Measurements from ENCODE around the gene CHD1L.

Gene CHD1L

DNA sequence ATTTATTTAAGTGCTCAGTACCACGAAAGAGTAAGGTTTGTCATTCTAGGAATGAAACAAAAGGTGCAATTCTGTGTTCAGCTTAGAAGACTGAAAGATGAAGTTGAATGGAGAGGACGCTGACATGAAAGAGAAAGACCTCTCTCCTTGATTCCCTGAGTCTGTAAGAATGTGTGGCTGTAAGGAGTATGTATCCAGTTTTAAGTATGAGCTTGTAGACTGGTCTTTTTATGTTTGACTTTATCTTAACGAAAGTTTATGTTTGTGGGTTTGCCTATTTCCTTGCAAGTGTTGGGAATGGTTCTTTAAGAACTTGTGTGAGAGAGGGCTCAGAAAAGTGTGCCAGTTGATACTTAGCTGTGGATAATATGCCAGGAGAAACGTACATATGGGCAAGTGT, 1.4 kb downstream of the CHD1L start:
- peaks cover 19% of the 10 kb centered on the region for H4K20me1 ChIP-seq (ENCODE audit: insufficient read depth)
- H3K9ac ChIP-seq: peak overlapping the region; percentile 95
- H3K36me3 ChIP-seq (ENCODE audit: insufficient read depth): no peaks in the 10 kb centered on the region
- peaks cover 59% of the 10 kb centered on the region for H3K79me2 ChIP-seq (ENCODE audit: insufficient read depth, low read depth)
- peak overlapping the region; percentile 93 for H2AFZ ChIP-seq (ENCODE audit: low read depth)
- H3K27ac ChIP-seq: peak overlapping the region; percentile 89
- H3K4me1 ChIP-seq (ENCODE audit: low read depth, poor library complexity, severe bottlenecking): peaks cover 48% of the 10 kb centered on the region
- peak overlapping the region; percentile 100 for H3K4me3 ChIP-seq (IDR thresholded peaks at IDR 0.05; ENCODE audit: insufficient read depth, low read depth, low read length)
- H3K27me3 ChIP-seq (ENCODE audit: insufficient read depth, low read depth): no peaks in the 10 kb centered on the region
- TF ChIP-seq, protein P1, sequence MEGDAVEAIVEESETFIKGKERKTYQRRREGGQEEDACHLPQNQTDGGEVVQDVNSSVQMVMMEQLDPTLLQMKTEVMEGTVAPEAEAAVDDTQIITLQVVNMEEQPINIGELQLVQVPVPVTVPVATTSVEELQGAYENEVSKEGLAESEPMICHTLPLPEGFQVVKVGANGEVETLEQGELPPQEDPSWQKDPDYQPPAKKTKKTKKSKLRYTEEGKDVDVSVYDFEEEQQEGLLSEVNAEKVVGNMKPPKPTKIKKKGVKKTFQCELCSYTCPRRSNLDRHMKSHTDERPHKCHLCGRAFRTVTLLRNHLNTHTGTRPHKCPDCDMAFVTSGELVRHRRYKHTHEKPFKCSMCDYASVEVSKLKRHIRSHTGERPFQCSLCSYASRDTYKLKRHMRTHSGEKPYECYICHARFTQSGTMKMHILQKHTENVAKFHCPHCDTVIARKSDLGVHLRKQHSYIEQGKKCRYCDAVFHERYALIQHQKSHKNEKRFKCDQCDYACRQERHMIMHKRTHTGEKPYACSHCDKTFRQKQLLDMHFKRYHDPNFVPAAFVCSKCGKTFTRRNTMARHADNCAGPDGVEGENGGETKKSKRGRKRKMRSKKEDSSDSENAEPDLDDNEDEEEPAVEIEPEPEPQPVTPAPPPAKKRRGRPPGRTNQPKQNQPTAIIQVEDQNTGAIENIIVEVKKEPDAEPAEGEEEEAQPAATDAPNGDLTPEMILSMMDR (conservative IDR thresholded peaks at IDR 0.05; ENCODE audit: low read depth, low read length): no peak
- H3K4me2 ChIP-seq: peak overlapping the region; percentile 93

DNA sequence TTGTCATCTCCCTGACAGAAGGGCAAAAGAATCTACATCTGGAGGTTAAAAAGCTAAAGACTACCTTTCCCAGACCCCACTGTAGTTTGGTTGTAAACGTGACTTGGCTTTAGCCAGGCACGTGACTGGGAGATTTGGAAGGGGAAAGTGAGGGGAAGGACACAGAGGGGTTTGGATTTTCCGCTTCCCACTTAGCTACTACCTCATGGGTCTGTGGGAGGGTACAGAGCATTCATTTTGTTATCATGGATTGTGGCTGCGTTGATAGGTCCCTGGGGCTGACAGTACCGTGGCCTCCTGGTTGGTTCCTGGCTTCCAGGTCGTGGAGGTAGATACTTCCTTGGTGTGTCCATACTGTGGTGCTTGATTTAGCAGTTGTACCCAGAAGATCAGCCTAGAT, 2.6 kb downstream of the CHD1L start:
- Histone ChIP-seq H3K27ac (no peak overlapping the region), H3K4me2 (peak overlapping the region; percentile 93), H3K79me2 (ENCODE audit: insufficient read depth, low read depth) (peaks cover 72% of the 10 kb centered on the region), H3K9ac (no peak overlapping the region), H2AFZ (ENCODE audit: low read depth) (no peak overlapping the region), H4K20me1 (ENCODE audit: insufficient read depth) (peaks cover 19% of the 10 kb centered on the region), H3K27me3 (ENCODE audit: insufficient read depth, low read depth) (no peaks in the 10 kb centered on the region), H3K4me1 (ENCODE audit: low read depth, poor library complexity, severe bottlenecking) (peaks cover 52% of the 10 kb centered on the region), H3K4me3 (IDR thresholded peaks at IDR 0.05; ENCODE audit: insufficient read depth, low read depth, low read length) (no peak overlapping the region), H3K36me3 (ENCODE audit: insufficient read depth) (no peaks in the 10 kb centered on the region)
- TF ChIP-seq, protein P1 (conservative IDR thresholded peaks at IDR 0.05; ENCODE audit: low read depth, low read length): no peak

DNA sequence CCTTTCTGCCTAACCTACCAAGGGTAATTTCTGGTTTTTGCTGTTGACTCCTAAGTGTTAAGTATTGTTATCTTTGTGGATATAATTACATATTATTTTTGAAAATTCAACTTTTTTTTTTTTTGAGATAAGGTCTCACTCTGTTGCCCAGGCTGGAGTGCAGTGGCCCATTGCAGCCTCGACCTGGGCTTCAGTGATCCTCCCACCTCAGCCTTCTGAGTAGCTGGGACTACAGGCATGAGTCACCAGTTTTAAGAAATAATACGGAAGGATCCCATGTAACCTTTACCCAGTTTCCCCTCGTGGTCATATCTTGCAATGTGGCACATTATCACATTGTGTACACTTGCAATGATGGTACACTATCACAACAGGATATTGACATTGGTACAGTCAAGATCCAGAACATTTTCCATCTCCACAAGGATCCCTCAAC, 3.1 kb downstream of the CHD1L start:
- H4K20me1 ChIP-seq (ENCODE audit: insufficient read depth): peaks cover 19% of the 10 kb centered on the region
- H3K9ac ChIP-seq: no peak overlapping the region
- H3K4me3 ChIP-seq (IDR thresholded peaks at IDR 0.05; ENCODE audit: insufficient read depth, low read depth, low read length): no peak overlapping the region
- peaks cover 77% of the 10 kb centered on the region for H3K79me2 ChIP-seq (ENCODE audit: insufficient read depth, low read depth)
- no peaks in the 10 kb centered on the region for H3K36me3 ChIP-seq (ENCODE audit: insufficient read depth)
- H3K27ac ChIP-seq: no peak overlapping the region
- no peak overlapping the region; the same call in 1 of the 2 replicates for H3K4me2 ChIP-seq
- H2AFZ ChIP-seq (ENCODE audit: low read depth): no peak overlapping the region
- peaks cover 52% of the 10 kb centered on the region for H3K4me1 ChIP-seq (ENCODE audit: low read depth, poor library complexity, severe bottlenecking)
- H3K27me3 ChIP-seq (ENCODE audit: insufficient read depth, low read depth): no peaks in the 10 kb centered on the region
- TF ChIP-seq, protein P1 (conservative IDR thresholded peaks at IDR 0.05; ENCODE audit: low read depth, low read length): no peak

DNA sequence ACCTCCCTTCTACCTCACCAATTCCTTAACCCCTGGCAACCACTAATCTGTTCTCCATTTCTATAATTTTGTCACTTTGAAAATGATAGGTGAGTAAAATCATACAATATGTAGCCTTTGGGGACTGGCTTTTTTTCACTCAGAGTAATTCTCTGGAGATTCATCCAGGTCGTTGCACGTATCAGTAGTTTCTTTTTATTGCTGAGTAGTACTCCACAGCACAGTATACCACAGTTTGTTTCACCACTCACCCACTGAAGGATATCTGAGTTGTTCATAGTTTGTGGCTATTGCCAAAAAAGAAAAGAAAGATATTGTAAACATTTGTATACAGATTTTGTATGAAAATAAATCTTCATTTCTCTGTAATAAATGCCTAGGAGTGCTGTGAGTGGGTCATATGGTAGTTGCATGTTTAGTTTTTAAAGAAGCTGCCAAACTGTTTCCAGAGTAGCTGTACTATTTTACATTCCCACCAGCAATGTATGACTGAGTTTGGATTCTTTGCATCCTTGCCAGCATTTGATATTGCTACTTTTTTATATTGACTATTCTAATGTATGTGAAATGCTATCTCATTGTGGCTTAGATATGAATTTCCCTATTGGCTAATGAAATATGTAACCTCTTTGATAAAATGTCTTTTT, 3.7 kb downstream of the CHD1L start:
- peaks cover 83% of the 10 kb centered on the region for H3K79me2 ChIP-seq (ENCODE audit: insufficient read depth, low read depth)
- H3K4me1 ChIP-seq (ENCODE audit: low read depth, poor library complexity, severe bottlenecking): peaks cover 52% of the 10 kb centered on the region
- H4K20me1 ChIP-seq (ENCODE audit: insufficient read depth): peaks cover 19% of the 10 kb centered on the region
- H3K27ac ChIP-seq: no peak overlapping the region
- H3K36me3 ChIP-seq (ENCODE audit: insufficient read depth): no peaks in the 10 kb centered on the region
- no peak overlapping the region for H3K4me3 ChIP-seq (IDR thresholded peaks at IDR 0.05; ENCODE audit: insufficient read depth, low read depth, low read length)
- no peak overlapping the region for H2AFZ ChIP-seq (ENCODE audit: low read depth)
- H3K27me3 ChIP-seq (ENCODE audit: insufficient read depth, low read depth): no peaks in the 10 kb centered on the region
- H3K4me2 ChIP-seq: no peak overlapping the region; the same call in 1 of the 2 replicates
- TF ChIP-seq, protein P1 (conservative IDR thresholded peaks at IDR 0.05; ENCODE audit: low read depth, low read length): no peak
- H3K9ac ChIP-seq: no peak overlapping the region
